ENCODE measurements around the gene UBTF.

Gene UBTF

GRCh38 chr17:44262654-44263225, 43.3 kb upstream of the UBTF start:
- H3K4me3 ChIP-seq (ENCODE audit: low read depth, low read length), result no peak overlapping the region
- DNase-seq (ENCODE audit: low read depth), result no peak
- TF ChIP-seq CTCF (IDR thresholded peaks at IDR 0.05; ENCODE audit: control insufficient read depth, extremely low read depth, insufficient read depth), result no peak

GRCh38 chr17:44260296-44260695, 40.8 kb upstream of the UBTF start:
- no peak for DNase-seq (ENCODE audit: low read depth)
- no peak overlapping the region for H3K4me3 ChIP-seq (ENCODE audit: low read depth, low read length)
- no peak for TF ChIP-seq CTCF (IDR thresholded peaks at IDR 0.05; ENCODE audit: control insufficient read depth, extremely low read depth, insufficient read depth)

- H3K4me3 ChIP-seq (ENCODE audit: low read depth, low read length), result no peak overlapping the region
- DNase-seq (ENCODE audit: low read depth), result no peak
- no peak for TF ChIP-seq CTCF (IDR thresholded peaks at IDR 0.05; ENCODE audit: control insufficient read depth, extremely low read depth, insufficient read depth)
Observed at GRCh38 chr17:44258811-44259351, 39.4 kb upstream of the UBTF start.

- no peak for TF ChIP-seq CTCF (IDR thresholded peaks at IDR 0.05; ENCODE audit: control insufficient read depth, extremely low read depth, insufficient read depth)
- no peak overlapping the region for H3K4me3 ChIP-seq (ENCODE audit: low read depth, low read length)
- DNase-seq (ENCODE audit: low read depth), result no peak
Observed at GRCh38 chr17:44257815-44258760, 38.6 kb upstream of the UBTF start.

- TF ChIP-seq CTCF (IDR thresholded peaks at IDR 0.05; ENCODE audit: control insufficient read depth, extremely low read depth, insufficient read depth), result no peak
- no peak overlapping the region for H3K4me3 ChIP-seq (ENCODE audit: low read depth, low read length)
- no peak for DNase-seq (ENCODE audit: low read depth)
Observed at GRCh38 chr17:44256671-44257070, 37.2 kb upstream of the UBTF start.

GRCh38 chr17:44255915-44256314, 36.4 kb upstream of the UBTF start:
- no peak for TF ChIP-seq CTCF (IDR thresholded peaks at IDR 0.05; ENCODE audit: control insufficient read depth, extremely low read depth, insufficient read depth)
- DNase-seq (ENCODE audit: low read depth), result no peak
- H3K4me3 ChIP-seq (ENCODE audit: low read depth, low read length), result no peak overlapping the region

Data from LNCaP clone FGC (cell line).